Endometrial microvascular endothelial cells (primary cell): ENCODE data around the gene ZSWIM3. TPM values are rescaled to one million over a fixed set of nuclear protein-coding genes. Genes with fewer than 3 reads are reported as not detected.
"Not testable (repeated sequence)": the region's sequence is repeated elsewhere in the genome, so short reads cannot be mapped to it uniquely, and the experiment has no call there.

Experiments used
- in situ Hi-C: cut with HindIII; loops from 2 replicates; pipeline ENCODE4 v1.10.0; 2017; ENCODE audit warnings: low sequenced_read_pairs, low pct_unique_long_range_greater_than_20kb; ENCODE audit errors: inconsistent ontology term
- total RNA-seq: library from RNA; depleted of rRNA; stranded (reverse); fragments of >200 nt; gene quantifications from one replicate; pipeline ENCODE4 v1.2.3, GENCODE V29; 2015; ENCODE audit errors: inconsistent ontology term

ZSWIM3 gene
- total RNA-seq, 1 donor from 2014 or later: 4.9 TPM

GRCh38 chr20:45850926-45851325 is 6.5 kb upstream of the ZSWIM3 start:
- in situ Hi-C loops: no loop called here

GRCh38 chr20:45851501-45851900 is 5.9 kb upstream of the ZSWIM3 start:
- in situ Hi-C loops: no loop called here

GRCh38 chr20:45852326-45852725 is 5.1 kb upstream of the ZSWIM3 start:
- in situ Hi-C loops: no loop called here

GRCh38 chr20:45853484-45853883 is 3.9 kb upstream of the ZSWIM3 start:
- in situ Hi-C loops: no loop called here

DNA sequence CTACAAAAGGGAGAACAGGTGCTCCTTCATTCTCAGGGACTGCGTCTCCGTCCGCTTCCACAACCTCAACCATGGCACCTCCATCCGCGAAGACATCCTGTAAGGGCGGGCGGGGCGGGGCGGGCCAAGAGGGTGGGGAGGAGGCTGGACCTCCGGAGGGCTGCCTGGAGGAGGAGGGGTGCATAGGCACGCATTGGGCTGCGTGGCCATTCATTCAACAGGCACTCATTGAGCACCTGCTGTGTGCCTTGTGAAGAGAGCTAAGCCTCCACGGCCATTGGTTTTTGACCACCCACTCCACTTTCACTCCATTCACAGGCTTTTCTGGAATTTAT is 435 bp downstream of the ZSWIM3 start:
- in situ Hi-C loops: no loop called here

GRCh38 chr20:45859916-45860315 is 2.5 kb downstream of the ZSWIM3 start:
- in situ Hi-C loops: no loop called here

DNA sequence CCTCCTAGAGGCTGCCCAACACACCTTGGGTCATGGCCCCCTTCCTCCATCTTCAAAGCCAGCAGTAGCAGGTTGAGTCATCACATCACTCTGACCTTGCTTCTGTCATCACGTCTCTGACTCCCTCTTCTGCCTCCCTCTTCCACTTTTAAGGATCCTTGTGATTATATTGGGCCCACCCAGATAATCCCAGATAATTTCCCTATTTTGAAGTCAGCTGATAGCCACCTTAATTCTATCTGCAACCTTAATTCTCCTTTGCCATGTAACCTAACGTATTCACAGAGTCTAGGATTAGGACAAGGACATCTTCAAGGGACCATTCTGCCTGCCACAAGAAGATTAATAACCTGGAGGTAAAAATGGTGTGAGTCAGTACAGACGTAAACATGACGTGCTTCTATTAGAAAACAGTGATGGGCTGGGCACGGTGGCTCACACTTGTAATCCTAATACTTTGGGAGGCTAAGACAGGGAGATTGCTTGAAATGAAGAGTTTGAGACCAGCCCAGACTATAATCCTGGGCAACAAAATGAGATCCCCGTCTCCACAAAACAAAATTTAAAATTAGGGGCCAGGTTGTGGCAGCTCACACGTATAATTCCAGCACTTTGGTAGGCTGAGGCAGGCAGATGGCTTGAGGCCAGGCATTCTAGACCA is 3.3 kb downstream of the ZSWIM3 start:
- in situ Hi-C loops: no loop called here

GRCh38 chr20:45861221-45862075 is 4.0 kb downstream of the ZSWIM3 start:
- in situ Hi-C loops: no loop called here

- in situ Hi-C loops: no loop called here
Measured at GRCh38 chr20:45863543-45864470, 6.4 kb downstream of the ZSWIM3 start.

DNA sequence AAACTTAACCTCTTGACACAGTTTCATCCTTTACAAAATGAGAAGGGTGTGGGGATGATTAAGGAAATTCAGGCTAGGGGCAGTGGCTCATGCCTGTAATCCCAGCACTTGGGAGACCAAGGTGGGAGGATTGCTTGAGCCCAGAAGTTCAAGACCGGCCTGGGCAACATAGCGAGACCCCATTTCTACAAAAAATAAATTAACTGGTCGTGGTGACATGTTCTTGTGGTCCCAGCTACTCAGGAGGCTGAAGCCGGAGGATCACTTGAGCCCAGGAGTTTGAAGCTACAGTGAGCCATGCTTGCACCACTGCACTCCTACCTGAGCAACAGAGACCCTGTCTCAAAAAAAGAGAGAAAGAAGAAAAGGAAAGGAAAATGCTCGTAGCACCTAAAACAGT is 9.0 kb downstream of the ZSWIM3 start:
- in situ Hi-C loops: no loop called here

DNA sequence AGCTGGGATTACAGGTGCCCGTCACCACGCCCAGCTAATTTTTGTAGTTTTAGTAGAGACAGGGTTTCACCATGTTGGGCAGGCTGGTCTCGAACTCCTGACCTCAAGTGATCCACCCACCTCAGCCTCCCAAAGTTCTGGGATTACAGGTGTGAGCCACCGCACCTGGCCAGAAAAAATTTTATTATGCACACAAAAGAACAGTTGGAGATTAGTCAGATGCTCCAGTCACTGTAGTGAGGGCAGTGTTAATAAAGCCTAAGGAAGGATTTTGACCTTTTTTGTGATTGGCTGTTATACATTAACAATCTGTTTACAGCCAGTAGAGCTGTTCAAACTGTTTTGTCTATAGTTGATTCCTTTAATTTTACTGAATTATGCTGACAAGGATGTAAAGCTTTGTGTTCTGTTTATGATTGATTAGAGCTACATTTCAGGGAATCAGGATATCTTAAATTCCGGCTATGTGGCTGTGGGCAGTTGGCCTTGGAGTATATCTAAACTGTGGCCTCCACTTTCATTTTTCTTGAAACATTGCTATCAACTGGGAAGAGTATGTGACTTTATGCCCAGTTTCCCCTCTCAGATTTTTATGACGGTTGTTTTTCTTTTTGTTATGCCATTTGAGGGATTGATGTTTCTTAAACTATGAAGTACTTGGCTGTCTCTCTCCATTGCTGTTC is 9.9 kb downstream of the ZSWIM3 start:
- in situ Hi-C loops: no loop called here

GRCh38 chr20:45867819-45868176 is 10.4 kb downstream of the ZSWIM3 start:
- in situ Hi-C loops: no loop called here

- in situ Hi-C loops: no loop called here
Measured at GRCh38 chr20:45872626-45873025, 15.2 kb downstream of the ZSWIM3 start.

DNA sequence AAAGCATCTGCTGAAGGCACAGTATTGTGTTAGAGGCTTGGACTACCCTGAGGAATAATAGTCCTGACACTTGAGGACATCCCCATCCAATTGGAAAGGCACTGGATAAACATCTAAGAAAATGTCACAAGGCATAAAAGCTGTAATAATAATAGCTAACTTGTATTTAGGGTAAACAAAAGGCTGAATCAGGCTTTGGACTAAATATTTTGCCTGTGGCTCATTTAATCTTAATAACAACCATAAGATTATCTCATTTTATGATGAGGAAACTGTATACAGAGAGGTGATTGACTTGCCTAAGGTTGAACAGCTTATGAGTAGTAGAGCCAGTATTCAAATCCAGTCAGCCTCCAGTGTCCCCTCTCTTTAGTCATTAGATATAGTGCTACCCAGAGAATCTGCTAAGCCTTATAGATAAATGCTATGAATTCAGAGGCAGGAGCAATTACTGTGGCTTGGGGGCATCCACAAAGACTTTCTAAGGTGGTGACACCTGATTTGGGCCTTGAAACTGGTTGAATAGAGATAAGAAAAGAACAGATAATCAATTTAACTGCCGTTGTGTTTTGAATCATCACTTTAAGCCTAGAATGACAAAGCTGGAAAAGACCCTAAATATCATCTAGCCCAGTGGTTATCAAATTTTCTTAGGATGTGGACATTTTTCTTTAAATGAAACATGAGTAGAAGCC is 16.1 kb downstream of the ZSWIM3 start:
- in situ Hi-C loops: no loop called here

DNA sequence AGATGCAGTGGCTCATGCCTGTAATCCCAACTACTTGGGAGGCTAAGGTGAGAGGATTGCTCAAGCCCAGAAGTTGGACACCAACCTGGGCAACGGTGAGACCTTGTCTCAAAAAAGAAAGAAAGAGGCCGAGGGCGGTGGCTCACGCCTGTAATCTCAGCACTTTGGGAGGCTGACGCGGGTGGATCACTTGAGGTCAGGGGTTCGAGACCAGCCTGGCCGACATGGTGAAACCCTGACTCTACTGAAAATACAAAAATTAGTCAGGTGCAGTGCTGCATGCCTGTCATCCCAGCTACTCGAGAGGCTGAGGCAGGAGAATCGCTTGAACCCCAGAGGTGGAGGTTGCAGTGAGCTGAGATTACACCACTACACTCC is 16.7 kb downstream of the ZSWIM3 start:
- in situ Hi-C loops: not testable (repeated sequence)

DNA sequence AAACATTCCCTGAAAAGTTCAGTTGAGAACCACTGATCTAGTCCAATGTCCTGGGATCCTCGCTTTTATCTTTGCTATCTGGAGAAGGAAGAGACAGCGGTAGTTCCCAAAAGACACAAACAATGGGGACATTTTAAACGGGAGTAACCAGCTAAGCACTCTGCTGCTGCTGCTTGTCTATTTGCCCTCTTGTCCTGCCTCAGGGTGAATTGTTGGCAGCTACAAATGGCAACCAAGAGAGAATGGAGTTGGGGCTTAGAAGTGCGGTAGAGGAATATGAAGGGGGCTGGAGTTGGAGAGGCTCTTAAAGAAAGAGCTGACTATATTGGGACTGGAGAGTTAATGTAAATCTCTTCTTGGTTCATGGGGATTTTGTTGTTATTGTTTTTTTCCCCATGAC is 17.2 kb downstream of the ZSWIM3 start:
- in situ Hi-C loops: no loop called here

- in situ Hi-C loops: no loop called here
Measured at GRCh38 chr20:45878076-45878761, 20.8 kb downstream of the ZSWIM3 start.
